ENCODE data around the gene THOC2.
A peak's percentile ranks its signal among the peaks of the same experiment; 100 is the strongest.
"Not testable (repeated sequence)": the region's sequence is repeated elsewhere in the genome, so short reads cannot be mapped to it uniquely, and the experiment has no call there.

The THOC2 gene

GRCh38 chrX:123732670-123733363, at the start of gene THOC2:
TSS of gene THOC2 (minus strand) at chrX:123733052. CDS start at chrX:123733022, 30 bp downstream.
- peak; percentile 91 for DNase-seq

- not testable (repeated sequence) for DNase-seq
Measured at GRCh38 chrX:123781786-123782185, 48.9 kb upstream of the THOC2 start.

GRCh38 chrX:123779908-123780396, 47.1 kb upstream of the THOC2 start:
- no peak for DNase-seq

- DNase-seq = no peak
Measured at GRCh38 chrX:123773258-123773988, 40.6 kb upstream of the THOC2 start.

GRCh38 chrX:123771449-123772064, 38.7 kb upstream of the THOC2 start:
- DNase-seq = no peak

GRCh38 chrX:123764967-123765871, 32.4 kb upstream of the THOC2 start:
- DNase-seq = peak; percentile 91

- not testable (repeated sequence) for DNase-seq
Measured at GRCh38 chrX:123759849-123760248, 27.0 kb upstream of the THOC2 start.

GRCh38 chrX:123757794-123758193, 24.9 kb upstream of the THOC2 start:
- not testable (repeated sequence) for DNase-seq

- DNase-seq = peak; percentile 27
Measured at GRCh38 chrX:123756320-123756719, 23.5 kb upstream of the THOC2 start.

GRCh38 chrX:123755107-123755506, 22.3 kb upstream of the THOC2 start:
- DNase-seq = no peak

GRCh38 chrX:123753656-123754350, 21.0 kb upstream of the THOC2 start:
- no peak for DNase-seq

GRCh38 chrX:123749643-123750042, 16.8 kb upstream of the THOC2 start:
- no peak for DNase-seq

- DNase-seq = no peak
Measured at GRCh38 chrX:123745511-123745910, 12.7 kb upstream of the THOC2 start.

GRCh38 chrX:123743312-123743711, 10.5 kb upstream of the THOC2 start:
- no peak for DNase-seq

- DNase-seq = no peak
Measured at GRCh38 chrX:123742440-123742839, 9.6 kb upstream of the THOC2 start.

GRCh38 chrX:123740536-123740935, 7.7 kb upstream of the THOC2 start:
- no peak for DNase-seq

- no peak for DNase-seq
Measured at GRCh38 chrX:123740006-123740405, 7.2 kb upstream of the THOC2 start.

GRCh38 chrX:123739474-123739873, 6.6 kb upstream of the THOC2 start:
- no peak for DNase-seq

- no peak for DNase-seq
Measured at GRCh38 chrX:123738378-123738940, 5.6 kb upstream of the THOC2 start.

GRCh38 chrX:123736333-123736921, 3.6 kb upstream of the THOC2 start:
- no peak for DNase-seq

- not testable (repeated sequence) for DNase-seq
Measured at GRCh38 chrX:123735137-123735536, 2.3 kb upstream of the THOC2 start.
